GM12872 (cell line): ENCODE results near the gene PPM1J.

Experiments used
- TF ChIP-seq, protein P1 (sequence below): IDR thresholded peaks from 3 replicates; pipeline ENCODE4 v1.5.1; 2011; ENCODE audit warnings: low read depth, mild to moderate bottlenecking, low read length, moderate library complexity; ENCODE audit not compliant: insufficient read depth

The PPM1J gene

DNA sequence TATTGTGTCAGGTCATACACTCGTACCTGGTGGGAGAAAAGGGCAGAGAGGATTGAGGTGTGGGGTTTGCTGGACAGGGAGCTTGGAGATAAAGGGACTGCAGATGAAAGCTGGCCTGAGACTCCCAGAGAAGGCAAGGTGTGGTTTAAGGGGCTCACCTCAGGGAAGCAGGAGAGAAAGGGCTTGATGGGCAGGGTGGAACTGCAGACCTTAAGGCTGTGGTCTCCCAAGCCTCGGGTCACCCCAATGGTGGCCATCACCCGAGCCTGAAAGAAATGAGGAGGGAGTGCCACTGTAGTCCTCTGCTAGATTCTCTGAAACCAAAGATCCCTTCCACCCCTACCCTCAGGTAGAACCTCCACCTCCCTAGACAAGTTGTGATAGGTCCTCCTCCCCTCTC lies 4.5 kb downstream of the PPM1J start:
- TF ChIP-seq, protein P1, sequence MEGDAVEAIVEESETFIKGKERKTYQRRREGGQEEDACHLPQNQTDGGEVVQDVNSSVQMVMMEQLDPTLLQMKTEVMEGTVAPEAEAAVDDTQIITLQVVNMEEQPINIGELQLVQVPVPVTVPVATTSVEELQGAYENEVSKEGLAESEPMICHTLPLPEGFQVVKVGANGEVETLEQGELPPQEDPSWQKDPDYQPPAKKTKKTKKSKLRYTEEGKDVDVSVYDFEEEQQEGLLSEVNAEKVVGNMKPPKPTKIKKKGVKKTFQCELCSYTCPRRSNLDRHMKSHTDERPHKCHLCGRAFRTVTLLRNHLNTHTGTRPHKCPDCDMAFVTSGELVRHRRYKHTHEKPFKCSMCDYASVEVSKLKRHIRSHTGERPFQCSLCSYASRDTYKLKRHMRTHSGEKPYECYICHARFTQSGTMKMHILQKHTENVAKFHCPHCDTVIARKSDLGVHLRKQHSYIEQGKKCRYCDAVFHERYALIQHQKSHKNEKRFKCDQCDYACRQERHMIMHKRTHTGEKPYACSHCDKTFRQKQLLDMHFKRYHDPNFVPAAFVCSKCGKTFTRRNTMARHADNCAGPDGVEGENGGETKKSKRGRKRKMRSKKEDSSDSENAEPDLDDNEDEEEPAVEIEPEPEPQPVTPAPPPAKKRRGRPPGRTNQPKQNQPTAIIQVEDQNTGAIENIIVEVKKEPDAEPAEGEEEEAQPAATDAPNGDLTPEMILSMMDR, result no peak

GRCh38 chr1:112710159-112710558 lies 5.0 kb downstream of the PPM1J start:
- TF ChIP-seq, protein P1, result no peak

- TF ChIP-seq, protein P1, result no peak
These were observed 6.6 kb downstream of the PPM1J start for GRCh38 chr1:112708489-112708888.

- TF ChIP-seq, protein P1, result no peak
These were observed 7.1 kb downstream of the PPM1J start for GRCh38 chr1:112708002-112708448.

- TF ChIP-seq, protein P1, result peak; percentile 91
These were observed 7.7 kb downstream of the PPM1J start for GRCh38 chr1:112707221-112708001.

DNA sequence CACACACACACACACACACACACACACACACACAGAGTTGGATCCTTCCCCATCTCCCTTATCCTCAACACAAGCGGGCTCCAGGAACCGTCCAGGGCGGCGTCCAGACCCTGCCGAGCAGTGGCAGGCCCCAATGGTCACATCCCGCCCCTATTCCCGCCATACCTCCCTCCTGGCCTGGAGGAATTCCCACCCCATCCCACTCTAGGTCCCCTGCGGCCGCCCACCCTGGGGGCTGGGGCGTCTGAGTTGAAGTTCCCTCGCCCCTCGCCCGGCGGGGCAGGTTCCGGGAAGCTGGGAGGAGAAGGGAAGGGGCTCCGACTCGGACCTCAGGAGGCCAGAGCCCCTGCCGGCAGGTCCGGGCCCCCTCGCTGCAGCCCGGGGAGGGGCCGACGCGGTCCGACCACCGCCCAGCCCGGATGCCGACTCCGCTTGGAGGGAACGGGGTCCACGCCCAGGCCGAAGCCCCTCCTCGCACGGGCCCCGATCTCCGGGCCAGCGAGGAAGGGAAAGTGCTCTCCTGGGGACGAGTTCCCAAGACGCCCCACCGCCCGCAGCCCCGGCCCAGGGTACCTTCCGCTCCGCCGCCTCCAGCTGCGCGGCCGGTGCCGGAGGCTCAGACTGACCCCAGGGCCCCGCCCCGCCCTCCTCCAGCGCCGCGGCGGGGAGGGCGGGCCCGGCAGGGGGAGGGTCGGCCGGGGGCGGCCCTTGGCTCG lies 8.5 kb downstream of the PPM1J start, which contains the start of gene RHOC:
RHOC (minus strand) TSS at position 623 of the 716 bp plus-strand sequence. CDS start 3,328 bp downstream, outside the sequence.
- TF ChIP-seq, protein P1, result no peak

- TF ChIP-seq, protein P1, result no peak
These were observed 10.1 kb downstream of the PPM1J start for GRCh38 chr1:112704934-112705627.
